ENCODE data around the gene NAGK. TPM values are rescaled to one million over a fixed set of nuclear protein-coding genes. Genes with fewer than 3 reads are reported as not detected.
"Not testable (repeated sequence)": the region's sequence is repeated elsewhere in the genome, so short reads cannot be mapped to it uniquely, and the experiment has no call there.

The NAGK gene
- total RNA-seq, 3 donors from 2014 or later = 64.5 to 105 (median 67.9) TPM

GRCh38 chr2:71092491-71093260 lies 24.2 kb downstream of the NAGK start:
- intact Hi-C loops (cut with DNase I, micrococcal nuclease); H3K4me3 ChIP-seq; ATAC-seq; H3K4me1 ChIP-seq (ENCODE audit: low read depth); DNase-seq; H3K36me3 ChIP-seq (ENCODE audit: low read depth); H3K9me3 ChIP-seq: not testable (repeated sequence)

DNA sequence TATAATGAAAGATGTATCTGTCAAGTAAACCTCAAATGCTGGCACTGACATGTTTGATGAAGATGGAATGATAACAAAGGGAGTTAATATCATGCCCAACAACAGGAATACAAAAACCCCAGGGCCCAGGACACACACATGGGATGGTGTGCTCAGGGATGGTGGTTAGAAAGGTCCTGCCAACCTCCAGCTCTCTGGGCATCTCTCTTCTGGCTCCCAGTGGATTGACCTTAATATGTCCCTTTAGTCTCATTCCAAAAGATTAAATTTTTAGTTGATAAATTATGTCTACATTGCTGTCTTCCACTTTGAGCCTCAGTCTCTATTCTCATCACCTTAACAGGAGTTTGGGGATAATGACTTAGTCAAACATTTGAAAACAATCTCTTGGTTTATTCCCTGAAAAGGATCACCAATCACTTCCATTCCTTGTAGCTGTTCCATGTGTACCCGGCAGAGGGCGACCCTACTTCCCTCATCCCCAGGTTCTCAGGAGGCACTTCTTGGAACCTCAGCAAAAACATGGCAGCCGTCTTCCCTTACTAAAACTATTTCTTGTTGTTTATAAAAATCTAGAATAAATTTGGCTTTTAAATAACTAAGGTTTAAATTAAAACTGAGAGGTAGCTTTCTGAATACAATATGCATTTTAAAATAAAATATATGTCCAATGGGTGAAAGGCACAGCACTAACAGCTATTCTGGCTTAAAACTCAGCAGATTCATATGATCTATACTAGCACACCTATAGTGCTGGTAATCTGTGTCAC lies 31.9 kb downstream of the NAGK start:
- peak; percentile 88 for ATAC-seq
- intact Hi-C loops (cut with DNase I, micrococcal nuclease) = no loop called here
- DNase-seq = peak in 2 of 3 donors; percentile 64 to 76
- TF ChIP-seq, protein P1, sequence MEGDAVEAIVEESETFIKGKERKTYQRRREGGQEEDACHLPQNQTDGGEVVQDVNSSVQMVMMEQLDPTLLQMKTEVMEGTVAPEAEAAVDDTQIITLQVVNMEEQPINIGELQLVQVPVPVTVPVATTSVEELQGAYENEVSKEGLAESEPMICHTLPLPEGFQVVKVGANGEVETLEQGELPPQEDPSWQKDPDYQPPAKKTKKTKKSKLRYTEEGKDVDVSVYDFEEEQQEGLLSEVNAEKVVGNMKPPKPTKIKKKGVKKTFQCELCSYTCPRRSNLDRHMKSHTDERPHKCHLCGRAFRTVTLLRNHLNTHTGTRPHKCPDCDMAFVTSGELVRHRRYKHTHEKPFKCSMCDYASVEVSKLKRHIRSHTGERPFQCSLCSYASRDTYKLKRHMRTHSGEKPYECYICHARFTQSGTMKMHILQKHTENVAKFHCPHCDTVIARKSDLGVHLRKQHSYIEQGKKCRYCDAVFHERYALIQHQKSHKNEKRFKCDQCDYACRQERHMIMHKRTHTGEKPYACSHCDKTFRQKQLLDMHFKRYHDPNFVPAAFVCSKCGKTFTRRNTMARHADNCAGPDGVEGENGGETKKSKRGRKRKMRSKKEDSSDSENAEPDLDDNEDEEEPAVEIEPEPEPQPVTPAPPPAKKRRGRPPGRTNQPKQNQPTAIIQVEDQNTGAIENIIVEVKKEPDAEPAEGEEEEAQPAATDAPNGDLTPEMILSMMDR (IDR thresholded peaks at IDR 0.05) = peak; percentile 71
- Histone ChIP-seq H3K4me1 (ENCODE audit: low read depth) (no peaks in the 10 kb centered on the region), H3K9me3 (no peaks in the 10 kb centered on the region), H3K36me3 (ENCODE audit: low read depth) (no peaks in the 10 kb centered on the region), H3K4me3 (no peak overlapping the region)

DNA sequence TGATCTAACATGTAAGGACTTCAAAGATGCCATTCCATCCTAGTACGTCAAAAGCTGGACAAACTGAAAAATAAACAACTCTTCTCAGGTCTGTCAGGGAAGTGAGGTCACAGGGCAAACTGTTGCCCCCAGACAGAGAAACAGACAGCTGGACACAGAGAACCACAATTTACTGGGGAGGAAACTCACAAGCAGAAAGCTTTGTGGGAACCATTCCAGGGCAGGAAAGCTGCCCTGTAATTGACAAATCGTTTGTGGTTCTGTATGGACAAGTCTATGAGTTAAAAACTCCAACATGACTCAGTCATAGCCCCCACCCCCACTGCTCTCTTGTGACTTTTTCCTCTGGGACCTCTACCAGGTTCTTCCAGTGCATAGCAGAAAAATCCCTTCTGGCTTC lies 33.2 kb downstream of the NAGK start:
- DNase-seq (no peak), ATAC-seq (no peak)
- Histone ChIP-seq H3K36me3 (ENCODE audit: low read depth) (no peaks in the 10 kb centered on the region), H3K9me3 (no peaks in the 10 kb centered on the region), H3K4me3 (no peak overlapping the region), H3K4me1 (ENCODE audit: low read depth) (no peaks in the 10 kb centered on the region)
- intact Hi-C loops (cut with DNase I, micrococcal nuclease) = no loop called here
- TF ChIP-seq, protein P1 (IDR thresholded peaks at IDR 0.05) = no peak

DNA sequence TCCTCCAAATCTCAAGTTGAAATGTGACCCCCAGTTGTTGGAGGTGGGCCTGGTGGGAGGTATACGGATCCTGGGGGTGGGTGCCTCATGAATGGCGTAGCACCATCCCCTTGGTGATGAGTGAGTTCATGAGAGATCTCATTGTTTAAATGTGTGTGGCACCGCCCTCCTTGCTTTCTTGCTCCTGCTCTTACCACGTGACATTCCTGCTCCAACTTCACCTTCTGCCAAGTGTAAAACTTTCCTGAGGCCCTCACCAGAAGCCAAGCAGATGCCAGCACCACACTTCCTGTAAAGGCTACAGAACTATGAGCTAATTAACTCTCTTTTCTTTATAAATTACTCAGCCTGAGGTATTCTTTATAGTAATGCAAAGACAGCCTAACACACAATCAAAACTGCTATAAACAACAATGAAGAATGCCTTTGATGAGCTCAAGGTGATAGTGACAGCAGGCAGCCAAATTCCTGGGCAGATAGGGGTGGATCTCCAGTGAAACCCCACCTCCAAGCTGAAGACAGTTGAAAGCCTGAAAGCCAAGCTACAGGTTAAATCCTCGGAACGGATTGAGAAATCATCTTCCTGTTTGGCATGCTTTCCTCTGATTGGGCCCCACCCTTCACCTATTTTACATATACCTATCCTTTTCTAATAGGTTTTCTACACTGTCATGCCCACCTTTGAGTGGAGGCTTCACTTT lies 34.7 kb downstream of the NAGK start:
- no peak overlapping the region for H3K4me3 ChIP-seq
- TF ChIP-seq, protein P1 (IDR thresholded peaks at IDR 0.05) = no peak
- no peaks in the 10 kb centered on the region for H3K9me3 ChIP-seq
- DNase-seq (no peak), ATAC-seq (no peak)
- no peaks in the 10 kb centered on the region for H3K4me1 ChIP-seq (ENCODE audit: low read depth)
- H3K36me3 ChIP-seq (ENCODE audit: low read depth) = no peaks in the 10 kb centered on the region
- intact Hi-C loops (cut with DNase I, micrococcal nuclease) = no loop called here

- intact Hi-C loops (cut with DNase I, micrococcal nuclease) = no loop called here
- no peaks in the 10 kb centered on the region for H3K36me3 ChIP-seq (ENCODE audit: low read depth)
- no peak overlapping the region for H3K4me3 ChIP-seq
- ATAC-seq = no peak
- TF ChIP-seq, protein P1 (IDR thresholded peaks at IDR 0.05) = no peak
- no peaks in the 10 kb centered on the region for H3K4me1 ChIP-seq (ENCODE audit: low read depth)
- no peaks in the 10 kb centered on the region for H3K9me3 ChIP-seq
- no peak for DNase-seq
Observed at GRCh38 chr2:71103809-71104208, 35.4 kb downstream of the NAGK start.

GRCh38 chr2:71106463-71106862 lies 38.0 kb downstream of the NAGK start:
- intact Hi-C loops (cut with DNase I, micrococcal nuclease); H3K9me3 ChIP-seq; H3K4me3 ChIP-seq; DNase-seq; ATAC-seq; H3K4me1 ChIP-seq (ENCODE audit: low read depth); H3K36me3 ChIP-seq (ENCODE audit: low read depth): not testable (repeated sequence)

Measured in mucosa of descending colon (tissue), 3 donors.